HG02763 (cell line): ENCODE measurements around the gene APBB1IP.
A peak's percentile ranks its signal among the peaks of the same experiment; 100 is the strongest.
"Not testable (repeated sequence)": the region's sequence is repeated elsewhere in the genome, so short reads cannot be mapped to it uniquely, and the experiment has no call there.

Experiments used
- ATAC-seq: cut with Tn5 transposase; IDR thresholded peaks from one replicate; pipeline ENCODE4 v1.9.1; 2021; ENCODE audit warnings: mild to moderate bottlenecking, moderate library complexity; ENCODE audit not compliant: unreplicated experiment

Gene APBB1IP

GRCh38 chr10:26475386-26475785 is 37.2 kb downstream of the APBB1IP start:
- ATAC-seq = no peak

GRCh38 chr10:26477501-26477900 is 39.4 kb downstream of the APBB1IP start:
- ATAC-seq = no peak

GRCh38 chr10:26478061-26478460 is 39.9 kb downstream of the APBB1IP start:
- no peak for ATAC-seq

GRCh38 chr10:26479766-26480492 is 41.8 kb downstream of the APBB1IP start:
- ATAC-seq = peak; percentile 37

- no peak for ATAC-seq
Measured at GRCh38 chr10:26481315-26481692, 43.2 kb downstream of the APBB1IP start.

GRCh38 chr10:26481914-26482550 is 43.9 kb downstream of the APBB1IP start:
- no peak for ATAC-seq

GRCh38 chr10:26483554-26483953 is 45.4 kb downstream of the APBB1IP start:
- ATAC-seq = no peak

GRCh38 chr10:26485150-26485941 is 47.2 kb downstream of the APBB1IP start:
- no peak for ATAC-seq

- ATAC-seq = no peak
Measured at GRCh38 chr10:26486304-26486703, 48.2 kb downstream of the APBB1IP start.

GRCh38 chr10:26486990-26487850 is 49.1 kb downstream of the APBB1IP start:
- ATAC-seq = peak; percentile 86

- ATAC-seq = no peak
Measured at GRCh38 chr10:26488344-26488743, 50.2 kb downstream of the APBB1IP start.

GRCh38 chr10:26489081-26489480 is 50.9 kb downstream of the APBB1IP start:
- ATAC-seq = no peak

- not testable (repeated sequence) for ATAC-seq
Measured at GRCh38 chr10:26490367-26490766, 52.2 kb downstream of the APBB1IP start.

- ATAC-seq = no peak
Measured at GRCh38 chr10:26491276-26491675, 53.1 kb downstream of the APBB1IP start.

- ATAC-seq = no peak
Measured at GRCh38 chr10:26491934-26492333, 53.8 kb downstream of the APBB1IP start.

- ATAC-seq = not testable (repeated sequence)
Measured at GRCh38 chr10:26492725-26493124, 54.6 kb downstream of the APBB1IP start.

GRCh38 chr10:26494018-26494417 is 55.9 kb downstream of the APBB1IP start:
- ATAC-seq = no peak

- no peak for ATAC-seq
Measured at GRCh38 chr10:26499426-26499825, 61.3 kb downstream of the APBB1IP start.

GRCh38 chr10:26502986-26503385 is 64.8 kb downstream of the APBB1IP start:
- ATAC-seq = no peak

- no peak for ATAC-seq
Measured at GRCh38 chr10:26503911-26504310, 65.8 kb downstream of the APBB1IP start.

- ATAC-seq = not testable (repeated sequence)
Measured at GRCh38 chr10:26504429-26504828, 66.3 kb downstream of the APBB1IP start.
